Measurements from ENCODE around the gene CDC73.

DNA sequence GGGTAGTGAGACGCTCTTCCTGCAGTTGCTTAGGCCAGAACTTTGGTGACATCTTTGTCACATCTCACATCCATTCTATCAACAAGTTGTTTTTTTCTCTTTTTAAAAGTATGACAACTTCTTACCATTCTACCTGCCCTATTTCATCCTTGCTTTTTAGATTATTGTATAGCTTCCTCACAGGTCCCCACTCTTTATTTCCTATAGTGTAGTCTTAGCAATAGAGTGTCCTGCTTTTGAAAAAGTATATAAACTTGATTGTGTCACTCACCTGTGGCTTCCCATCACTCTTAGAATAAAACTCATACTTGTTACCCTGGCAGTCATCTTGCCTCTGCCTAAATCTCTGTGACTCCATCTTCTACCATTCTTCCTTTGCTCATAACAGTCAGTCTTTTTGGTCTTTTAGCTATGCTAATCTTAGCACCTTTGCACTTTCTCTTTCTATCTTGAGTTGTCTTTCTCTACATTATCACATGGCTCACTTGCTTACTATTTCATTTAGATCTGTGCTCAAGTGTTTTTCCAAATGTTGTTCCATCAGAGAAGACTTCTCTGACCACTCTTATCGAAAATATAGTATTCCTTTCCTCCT, 9.5 kb downstream of the CDC73 start:
- TF ChIP-seq, protein P1, sequence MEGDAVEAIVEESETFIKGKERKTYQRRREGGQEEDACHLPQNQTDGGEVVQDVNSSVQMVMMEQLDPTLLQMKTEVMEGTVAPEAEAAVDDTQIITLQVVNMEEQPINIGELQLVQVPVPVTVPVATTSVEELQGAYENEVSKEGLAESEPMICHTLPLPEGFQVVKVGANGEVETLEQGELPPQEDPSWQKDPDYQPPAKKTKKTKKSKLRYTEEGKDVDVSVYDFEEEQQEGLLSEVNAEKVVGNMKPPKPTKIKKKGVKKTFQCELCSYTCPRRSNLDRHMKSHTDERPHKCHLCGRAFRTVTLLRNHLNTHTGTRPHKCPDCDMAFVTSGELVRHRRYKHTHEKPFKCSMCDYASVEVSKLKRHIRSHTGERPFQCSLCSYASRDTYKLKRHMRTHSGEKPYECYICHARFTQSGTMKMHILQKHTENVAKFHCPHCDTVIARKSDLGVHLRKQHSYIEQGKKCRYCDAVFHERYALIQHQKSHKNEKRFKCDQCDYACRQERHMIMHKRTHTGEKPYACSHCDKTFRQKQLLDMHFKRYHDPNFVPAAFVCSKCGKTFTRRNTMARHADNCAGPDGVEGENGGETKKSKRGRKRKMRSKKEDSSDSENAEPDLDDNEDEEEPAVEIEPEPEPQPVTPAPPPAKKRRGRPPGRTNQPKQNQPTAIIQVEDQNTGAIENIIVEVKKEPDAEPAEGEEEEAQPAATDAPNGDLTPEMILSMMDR (IDR thresholded peaks at IDR 0.05; ENCODE audit: extremely low read depth in 1 of 2, insufficient read depth in 1 of 2, low read depth in 1 of 2, low read length in 2 of 2), result no peak
- no peak for TF ChIP-seq POLR2A (IDR thresholded peaks at IDR 0.05; ENCODE audit: low read depth, low read length)
- TF ChIP-seq POLR2AphosphoS5 (IDR thresholded peaks at IDR 0.05; ENCODE audit: insufficient read depth, low read depth, low read length), result no peak
- TF ChIP-seq EZH2 (IDR thresholded peaks at IDR 0.05; ENCODE audit: borderline replicate concordance, low read depth, low read length, severe bottlenecking), result no peak
- TF ChIP-seq FOS (IDR thresholded peaks at IDR 0.05; ENCODE audit: borderline replicate concordance, insufficient read depth, low read length), result no peak
- TF ChIP-seq GATA2 (IDR thresholded peaks at IDR 0.05; ENCODE audit: insufficient read depth, insufficient read length, low read depth, low read length), result no peak
- no peak for TF ChIP-seq MAX (IDR thresholded peaks at IDR 0.05; ENCODE audit: insufficient read depth, insufficient read length)
